Measurements from ENCODE around the gene ILK.

Gene ILK

GRCh38 chr11:6603287-6604080 lies at the start of gene ILK, which contains the start of gene RRP8:
Gene ILK (plus strand): TSS chr11:6603774. CDS start chr11:6604272, 498 bp downstream.
Gene RRP8 (minus strand): TSS chr11:6603616. CDS start chr11:6603502, 114 bp downstream.
- DNase-seq, result peak; percentile 93

GRCh38 chr11:6554828-6555706 lies 48.5 kb upstream of the ILK start:
- no peak for DNase-seq

GRCh38 chr11:6556139-6556949 lies 47.2 kb upstream of the ILK start:
- DNase-seq, result no peak

GRCh38 chr11:6557063-6557462 lies 46.5 kb upstream of the ILK start:
- no peak for DNase-seq

- DNase-seq, result no peak
Measured at GRCh38 chr11:6557761-6558674, 45.6 kb upstream of the ILK start.

GRCh38 chr11:6559369-6559768 lies 44.2 kb upstream of the ILK start:
- DNase-seq, result no peak

- DNase-seq, result no peak
Measured at GRCh38 chr11:6561288-6561687, 42.3 kb upstream of the ILK start.

GRCh38 chr11:6563121-6563619 lies 40.4 kb upstream of the ILK start:
- no peak for DNase-seq

- DNase-seq, result no peak
Measured at GRCh38 chr11:6563667-6564066, 39.9 kb upstream of the ILK start.

- no peak for DNase-seq
Measured at GRCh38 chr11:6565325-6565724, 38.2 kb upstream of the ILK start.

GRCh38 chr11:6565988-6566703 lies 37.4 kb upstream of the ILK start:
- no peak for DNase-seq

GRCh38 chr11:6566704-6567370 lies 36.7 kb upstream of the ILK start:
- DNase-seq, result no peak

GRCh38 chr11:6567371-6567745 lies 36.2 kb upstream of the ILK start:
- no peak for DNase-seq

- no peak for DNase-seq
Measured at GRCh38 chr11:6568191-6568918, 35.2 kb upstream of the ILK start.

GRCh38 chr11:6569706-6570105 lies 33.9 kb upstream of the ILK start:
- DNase-seq, result no peak

- no peak for DNase-seq
Measured at GRCh38 chr11:6570691-6571427, 32.7 kb upstream of the ILK start.

- DNase-seq, result no peak
Measured at GRCh38 chr11:6571434-6572008, 32.1 kb upstream of the ILK start.

- no peak for DNase-seq
Measured at GRCh38 chr11:6572215-6572614, 31.4 kb upstream of the ILK start.
